Measurements from ENCODE around the gene IFITM2. TPM values are rescaled to one million over a fixed set of nuclear protein-coding genes. Genes with fewer than 3 reads are reported as not detected.
A peak's percentile ranks its signal among the peaks of the same experiment; 100 is the strongest.
"Not testable (repeated sequence)": the region's sequence is repeated elsewhere in the genome, so short reads cannot be mapped to it uniquely, and the experiment has no call there.

The IFITM2 gene
- total RNA-seq, 1 donor from 2014 or later = 112 TPM

DNA sequence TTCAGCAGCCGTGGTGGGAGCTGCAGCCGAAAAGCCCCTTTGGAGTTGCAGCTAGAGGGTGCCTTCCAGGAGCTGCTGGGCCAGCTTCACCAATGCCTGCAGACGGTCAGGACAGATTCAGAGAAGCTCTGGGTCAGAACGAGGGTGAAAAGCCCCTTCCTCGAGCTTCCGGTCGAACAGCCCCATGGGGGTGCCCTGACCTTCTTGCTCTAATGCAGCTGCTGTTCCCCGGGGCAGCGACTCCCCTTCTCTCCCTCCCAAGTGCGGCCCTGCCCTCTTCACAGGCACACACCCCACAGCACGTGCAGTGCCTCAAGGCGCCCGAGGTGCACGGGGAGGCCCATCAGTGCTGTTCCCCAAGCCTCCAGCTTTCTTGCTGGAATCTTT, 22.7 kb downstream of the IFITM2 start:
- POLR2A ChIA-PET = interaction anchor here (1.4 to 3.5 kb wide), 2 partner anchors 19 to 25 kb away, joined by 3 to 21 read pairs; no protein-coding TSS in a partner anchor

DNA sequence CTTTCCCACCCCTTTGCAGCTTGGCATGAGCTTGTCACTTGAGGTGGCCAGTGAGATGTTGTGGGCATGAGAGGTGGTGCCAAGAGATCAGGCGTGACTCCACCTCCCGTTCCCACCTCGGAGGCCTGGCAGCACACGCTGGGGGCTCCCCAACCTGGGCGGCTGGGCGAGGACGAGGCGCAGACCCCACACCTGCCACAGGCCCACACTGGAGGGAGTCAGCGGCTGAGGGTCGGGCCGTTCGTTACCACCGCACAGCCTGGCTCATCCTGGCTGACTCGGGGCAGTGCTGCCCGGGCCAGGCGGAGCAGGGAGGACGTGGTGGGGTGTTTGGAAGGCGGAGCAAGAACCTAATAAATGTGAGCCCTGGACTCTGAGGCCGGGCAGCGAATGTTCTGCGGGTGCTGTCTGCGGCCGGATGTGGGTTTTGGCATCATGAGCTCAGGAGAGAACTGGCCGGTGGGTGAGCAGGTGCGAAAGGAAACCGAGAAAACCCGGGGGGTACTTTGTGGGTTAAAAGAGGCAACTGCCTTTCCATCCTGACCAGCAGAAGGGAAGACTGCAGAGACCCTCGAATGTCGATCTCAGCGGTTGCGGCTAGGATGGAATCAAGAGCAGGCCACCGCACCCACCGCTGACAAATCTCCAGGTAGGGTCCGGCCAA, 23.2 kb downstream of the IFITM2 start:
- no peak for DNase-seq
- Mint-ChIP-seq H3K27ac (no peak overlapping the region), H3K36me3 (ENCODE audit: low read depth) (no peaks in the 10 kb centered on the region), H3K4me1 (peaks cover 48% of the 10 kb centered on the region), H3K9me3 (no peaks in the 10 kb centered on the region), H3K4me3 (peak overlapping the region; percentile 57), H3K27me3 (no peaks in the 10 kb centered on the region)
- intact Hi-C loops (cut with micrococcal nuclease) = no loop called here
- ChIA-PET POLR2A (interaction anchor here (0.6 to 3.5 kb wide), 3 partner anchors 14 to 25 kb away, joined by 3 to 21 read pairs (median 4); no protein-coding TSS in a partner anchor), CTCF (interaction anchor here (1.9 kb wide), 1 partner anchor 80 kb away, joined by 8 read pairs; no protein-coding TSS in a partner anchor)
- ATAC-seq (ENCODE audit: low read depth) = no peak
- no peak for TF ChIP-seq CTCF (IDR thresholded peaks at IDR 0.05)

More for the DNA sequence above, 22.7 kb downstream of the IFITM2 start:
- intact Hi-C loops (cut with micrococcal nuclease) = no loop called here
- no peak overlapping the region for H3K4me3 Mint-ChIP-seq
- H3K27me3 Mint-ChIP-seq = no peaks in the 10 kb centered on the region
- H3K4me1 Mint-ChIP-seq = peaks cover 50% of the 10 kb centered on the region
- CTCF ChIA-PET = interaction anchor here (1.3 to 1.9 kb wide), 2 partner anchors 21 to 79 kb away, joined by 3 to 8 read pairs; no protein-coding TSS in a partner anchor
- ATAC-seq (ENCODE audit: low read depth) = no peak
- no peaks in the 10 kb centered on the region for H3K36me3 Mint-ChIP-seq (ENCODE audit: low read depth)
- no peak for DNase-seq
- H3K9me3 Mint-ChIP-seq = no peaks in the 10 kb centered on the region
- no peak for TF ChIP-seq CTCF (IDR thresholded peaks at IDR 0.05)
- H3K27ac Mint-ChIP-seq = no peak overlapping the region

DNA sequence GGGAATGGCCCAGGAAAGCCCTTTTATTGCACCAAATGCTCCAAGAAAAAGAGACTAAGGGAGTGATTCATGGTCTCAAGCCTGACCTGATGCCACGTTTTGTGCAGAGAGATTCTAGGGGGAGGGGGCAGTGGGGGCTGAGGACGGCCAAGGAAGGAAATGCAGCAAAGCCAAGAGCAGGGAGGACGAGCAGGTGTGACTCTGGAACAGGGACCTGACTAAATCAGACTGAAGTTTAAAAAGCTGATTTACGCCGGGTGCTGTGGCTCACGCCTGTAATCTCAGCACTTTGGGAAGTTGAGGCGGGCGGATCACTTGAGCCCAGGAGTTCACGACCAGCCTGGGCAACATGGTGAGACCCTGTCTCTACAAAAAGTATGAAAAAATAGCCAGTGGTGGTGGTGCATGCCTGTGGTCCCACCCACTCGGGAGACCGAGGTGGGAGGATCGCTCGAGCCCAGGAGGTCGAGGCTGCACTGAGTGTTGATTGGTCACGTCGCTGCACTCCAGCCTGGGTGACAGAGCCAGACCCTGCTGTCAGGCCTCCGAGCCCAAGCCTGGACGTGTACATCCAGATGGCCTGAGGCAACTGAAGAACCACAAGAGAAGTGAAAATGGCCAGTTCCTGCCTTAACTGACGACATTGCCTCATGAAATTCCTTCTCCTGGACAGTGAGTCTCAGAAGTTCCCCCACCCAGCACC, 23.9 kb downstream of the IFITM2 start:
- H3K36me3 Mint-ChIP-seq (ENCODE audit: low read depth) = no peaks in the 10 kb centered on the region
- no peak for DNase-seq
- H3K27ac Mint-ChIP-seq = no peak overlapping the region
- ChIA-PET POLR2A (interaction anchor here (0.6 to 3.5 kb wide), 3 partner anchors 10 to 24 kb away, joined by 4 to 21 read pairs (median 7); no protein-coding TSS in a partner anchor), CTCF (no interaction called here)
- H3K27me3 Mint-ChIP-seq = no peaks in the 10 kb centered on the region
- intact Hi-C loops (cut with micrococcal nuclease) = no loop called here
- peak overlapping the region; percentile 57 for H3K4me3 Mint-ChIP-seq
- H3K9me3 Mint-ChIP-seq = no peaks in the 10 kb centered on the region
- no peak for TF ChIP-seq CTCF (IDR thresholded peaks at IDR 0.05)
- no peak for ATAC-seq (ENCODE audit: low read depth)
- H3K4me1 Mint-ChIP-seq = peaks cover 47% of the 10 kb centered on the region

- ChIA-PET CTCF (no interaction called here), POLR2A (interaction anchor here (1.2 to 1.3 kb wide), 2 partner anchors 9 to 22 kb away, joined by 4 to 7 read pairs; no protein-coding TSS in a partner anchor)
- H3K27ac Mint-ChIP-seq = no peak overlapping the region
- no peak for ATAC-seq (ENCODE audit: low read depth)
- no peak for DNase-seq
- H3K9me3 Mint-ChIP-seq = no peaks in the 10 kb centered on the region
- H3K4me3 Mint-ChIP-seq = no peak overlapping the region
- H3K36me3 Mint-ChIP-seq (ENCODE audit: low read depth) = no peaks in the 10 kb centered on the region
- intact Hi-C loops (cut with micrococcal nuclease) = no loop called here
- no peaks in the 10 kb centered on the region for H3K27me3 Mint-ChIP-seq
- H3K4me1 Mint-ChIP-seq = peaks cover 35% of the 10 kb centered on the region
- no peak for TF ChIP-seq CTCF (IDR thresholded peaks at IDR 0.05)
These were observed 25.2 kb downstream of the IFITM2 start for GRCh38 chr11:332651-333480.

GRCh38 chr11:333616-334263, 26.1 kb downstream of the IFITM2 start:
- POLR2A ChIA-PET = interaction anchor here (1.3 kb wide), 1 partner anchor 21 kb away, joined by 4 read pairs; no protein-coding TSS in a partner anchor
- H3K36me3 Mint-ChIP-seq (ENCODE audit: low read depth); H3K9me3 Mint-ChIP-seq; H3K27ac Mint-ChIP-seq; H3K4me3 Mint-ChIP-seq; H3K27me3 Mint-ChIP-seq; ATAC-seq (ENCODE audit: low read depth); DNase-seq; CTCF ChIA-PET; intact Hi-C loops (cut with micrococcal nuclease): not testable (repeated sequence)
- H3K4me1 Mint-ChIP-seq = peaks cover 35% of the 10 kb centered on the region

All from activated B cell treated with CpG ODN at 0.5 μM for 24 hours (primary cell).